Measurements from ENCODE around the gene CPEB3.
"Not testable (repeated sequence)": the region's sequence is repeated elsewhere in the genome, so short reads cannot be mapped to it uniquely, and the experiment has no call there.

The CPEB3 gene

DNA sequence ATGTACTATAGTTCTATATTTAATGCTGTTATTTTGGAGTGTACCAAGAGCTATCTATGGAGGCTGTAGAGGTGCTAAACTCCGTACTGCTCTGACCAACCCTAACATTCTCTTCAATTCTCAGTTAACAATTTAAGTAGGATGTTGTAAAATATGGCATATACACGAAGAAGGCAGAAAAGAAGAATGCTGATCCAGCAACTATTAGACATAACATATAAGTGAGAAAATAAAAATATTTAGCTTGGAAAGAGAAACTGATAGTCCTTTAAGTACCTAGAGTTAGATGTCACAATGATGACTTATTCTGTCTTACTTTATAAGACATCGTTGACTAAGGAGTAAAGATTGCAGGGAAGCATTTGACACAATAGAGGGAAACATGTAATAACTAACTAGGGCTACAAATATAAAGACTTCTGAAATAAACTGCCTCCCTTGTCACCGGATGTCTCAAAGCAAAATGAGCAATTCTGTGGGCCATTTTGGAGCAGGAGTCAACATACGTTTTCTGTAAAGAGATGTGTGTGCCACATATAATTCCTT, 159.5 kb downstream of the CPEB3 start:
- no peak for DNase-seq

DNA sequence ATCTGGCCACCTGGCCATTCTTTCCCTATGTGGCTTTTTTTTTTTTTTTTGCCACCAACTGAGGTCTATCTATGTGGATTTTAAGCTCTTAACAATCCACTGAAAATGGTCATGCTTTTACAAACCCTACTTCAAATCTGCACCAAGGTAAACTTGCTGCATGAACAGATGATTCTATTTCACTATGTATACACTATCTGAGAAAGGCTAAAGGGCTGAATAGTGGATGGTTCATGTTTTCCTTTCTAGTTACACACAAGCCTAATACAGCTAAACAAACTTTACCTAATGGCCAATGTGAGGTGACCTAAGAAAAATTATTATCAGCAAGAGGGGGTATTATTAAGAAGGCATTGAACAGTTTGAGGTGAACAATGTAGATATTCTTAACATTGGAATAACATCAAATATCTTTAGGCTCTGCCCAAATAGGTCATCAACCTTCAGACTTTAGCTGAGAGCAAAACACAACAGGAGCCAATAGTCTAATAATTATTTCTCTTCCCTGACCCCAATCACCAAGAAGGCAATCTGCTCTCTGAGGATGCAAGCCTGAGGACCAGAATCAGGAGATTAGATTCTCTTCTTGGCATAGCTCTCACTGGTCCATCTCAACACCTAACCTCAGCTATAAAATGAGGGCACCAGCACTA, 160.1 kb downstream of the CPEB3 start:
- no peak for DNase-seq

DNA sequence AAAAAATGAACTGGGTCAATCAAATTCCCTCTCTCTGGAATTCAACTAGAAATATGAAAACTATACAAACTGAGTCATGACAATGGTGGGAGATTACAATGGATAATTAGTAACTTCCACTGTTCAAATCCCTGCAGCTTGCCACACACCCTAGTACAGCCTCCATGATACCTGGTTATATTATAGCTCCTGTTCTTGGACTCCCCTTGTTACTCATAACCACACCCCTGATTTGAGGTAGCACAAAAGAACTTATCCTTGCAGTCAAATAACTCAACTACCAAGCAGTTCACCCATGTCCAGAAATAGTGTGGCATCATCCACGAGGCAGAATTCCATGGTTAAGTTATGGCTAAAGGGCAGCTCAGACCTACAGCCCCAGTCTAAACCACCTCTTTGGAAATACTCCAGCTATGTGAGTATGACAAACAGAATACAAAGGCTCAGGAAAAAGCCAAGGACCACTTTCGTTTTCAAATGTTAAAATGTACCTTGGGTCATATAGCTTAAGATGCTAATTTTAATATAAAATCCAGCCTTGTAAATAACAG, 164.7 kb downstream of the CPEB3 start:
- no peak for DNase-seq

DNA sequence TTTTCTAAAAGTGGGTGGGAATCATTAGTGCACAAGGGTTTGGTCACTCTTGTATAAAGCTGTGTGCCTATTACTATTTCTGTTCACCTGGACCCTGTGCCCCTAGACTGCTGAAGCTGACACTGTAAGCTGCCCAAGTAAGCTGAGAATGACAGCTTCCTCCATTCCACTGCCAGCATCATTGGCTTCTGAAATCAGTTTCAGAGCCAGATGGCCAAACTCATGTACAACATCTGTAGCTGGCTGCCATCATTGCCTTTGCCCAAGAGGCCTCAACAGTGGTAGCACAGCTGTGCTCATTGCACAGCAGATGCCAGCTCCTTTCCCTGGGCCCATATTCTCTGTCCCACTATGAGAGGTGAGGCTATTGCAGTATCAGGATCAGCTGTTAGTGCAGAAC, 165.7 kb downstream of the CPEB3 start:
- DNase-seq: no peak

DNA sequence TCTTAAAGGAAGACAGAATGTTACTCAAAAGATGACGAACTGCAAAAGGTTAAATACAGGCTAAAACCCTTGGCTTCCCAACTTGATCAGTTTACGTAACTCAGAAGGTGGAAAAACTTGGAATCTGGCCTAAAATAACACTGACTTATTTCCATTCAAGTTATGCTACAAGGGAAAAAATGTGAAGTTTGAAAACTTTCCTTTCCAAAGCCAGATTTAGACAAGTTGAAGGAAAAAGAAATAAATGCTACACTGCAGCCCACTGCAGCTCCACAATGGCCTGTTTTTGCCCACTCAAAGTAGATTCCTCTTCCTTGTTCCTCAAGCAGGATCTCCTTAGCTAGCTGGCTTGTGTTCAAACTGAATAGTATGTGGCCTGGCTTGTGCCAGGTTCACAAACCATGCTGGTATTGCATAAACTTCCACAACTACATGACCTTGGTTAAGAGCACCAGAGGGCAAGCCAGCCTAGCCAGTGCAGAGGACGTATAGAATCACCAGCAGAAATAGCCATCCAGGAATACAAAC, 166.2 kb downstream of the CPEB3 start:
- no peak for DNase-seq

DNA sequence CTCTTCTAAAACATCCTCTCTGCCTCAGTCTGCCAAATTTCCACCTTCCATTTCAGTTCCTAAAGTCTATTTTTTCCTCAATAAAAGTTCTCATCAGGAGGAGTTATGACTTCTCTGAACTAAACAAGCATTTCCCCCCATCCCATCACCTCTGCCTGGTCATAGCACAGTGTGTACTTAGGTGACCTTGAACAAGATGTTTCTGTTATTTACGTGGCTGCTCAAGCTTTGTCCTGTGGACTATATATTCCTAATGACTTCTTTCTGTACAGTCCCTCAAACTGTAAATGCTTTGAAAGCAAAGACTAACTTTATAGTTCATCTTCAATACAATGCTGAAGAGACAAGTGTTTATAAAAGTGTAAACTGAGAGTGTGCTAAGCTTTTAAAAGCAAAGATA, 166.9 kb downstream of the CPEB3 start:
- no peak for DNase-seq

DNA sequence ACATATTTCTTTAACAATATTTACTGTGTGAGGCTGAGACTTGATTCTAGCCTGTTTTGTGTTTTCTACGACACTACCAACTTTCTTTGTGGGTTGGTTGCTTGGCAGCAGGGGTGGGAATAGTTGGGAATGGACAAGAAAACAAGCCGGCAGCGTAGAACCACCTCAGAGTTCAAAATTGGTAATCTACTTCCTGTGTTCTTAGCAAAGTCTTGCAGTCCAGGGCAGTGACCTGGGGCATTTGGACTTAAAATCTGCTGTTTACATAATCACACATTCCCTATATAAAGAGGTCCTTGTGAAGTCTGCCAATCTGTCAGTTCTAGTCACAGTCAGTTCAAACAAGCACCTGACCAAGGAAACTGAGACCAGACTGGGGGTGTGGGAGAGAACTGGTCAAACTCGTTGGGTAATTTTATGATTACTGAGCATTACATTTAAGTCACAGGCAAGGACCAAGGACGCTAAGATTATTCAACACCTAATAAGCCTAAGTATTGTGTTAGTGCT, 167.9 kb downstream of the CPEB3 start:
- no peak for DNase-seq

DNA sequence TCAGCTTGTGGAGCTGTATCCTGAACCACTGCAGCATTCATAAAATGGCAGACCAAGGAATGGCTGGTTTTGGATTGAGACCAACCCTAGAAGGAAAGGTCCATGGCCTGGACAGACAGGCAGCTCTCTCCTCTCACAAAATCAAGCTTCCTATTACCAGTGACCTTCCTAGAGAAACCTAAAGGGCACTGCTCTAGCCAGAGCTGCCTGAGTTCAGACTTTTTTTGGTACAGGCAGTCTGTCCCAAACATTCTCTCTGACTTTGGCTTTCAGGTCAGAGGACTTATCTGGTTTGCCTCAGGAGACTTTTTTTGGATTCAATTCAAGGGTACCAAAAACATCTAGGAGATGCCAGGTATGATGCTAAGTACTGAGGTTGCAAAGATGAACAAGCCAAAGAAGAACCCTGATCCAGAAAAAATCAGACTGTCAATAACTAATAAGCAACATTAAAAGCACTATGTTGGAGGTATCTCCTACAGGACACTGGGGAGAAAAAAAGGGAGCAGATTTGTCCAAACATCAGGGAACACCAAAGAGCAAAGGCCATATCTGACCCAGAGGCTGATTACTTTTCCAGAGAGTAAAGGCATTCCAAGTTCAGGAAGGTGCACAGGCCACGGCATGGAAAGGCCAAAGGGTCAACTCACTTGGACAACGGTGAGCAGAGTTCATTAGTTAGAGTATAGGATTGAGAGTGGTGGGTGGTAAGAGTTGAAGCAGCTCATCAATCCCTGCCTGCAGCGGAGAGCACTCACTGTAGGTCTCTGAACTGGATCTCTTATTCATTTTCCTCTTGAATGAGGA, 169.0 kb downstream of the CPEB3 start:
- no peak for DNase-seq

DNA sequence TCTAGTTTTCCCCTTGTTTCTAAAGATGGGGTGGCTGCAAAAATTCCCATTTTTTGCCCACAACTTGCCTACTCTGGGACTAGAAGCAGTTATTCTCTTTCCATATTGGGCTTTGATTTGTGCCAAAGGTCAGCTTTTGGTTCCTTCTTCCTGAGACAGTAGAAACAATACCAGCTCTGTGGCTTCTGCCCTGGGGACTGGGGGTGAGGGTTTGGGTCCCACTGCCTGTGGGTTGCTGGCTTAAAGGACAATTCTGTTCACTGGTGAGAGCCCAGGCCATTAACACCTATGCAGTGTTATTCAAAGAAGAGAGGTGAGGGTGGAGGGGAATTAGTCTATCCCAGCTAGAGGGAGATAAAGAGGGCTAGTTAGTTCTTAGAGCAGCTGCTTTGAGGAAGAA, 171.5 kb downstream of the CPEB3 start:
- DNase-seq: no peak

DNA sequence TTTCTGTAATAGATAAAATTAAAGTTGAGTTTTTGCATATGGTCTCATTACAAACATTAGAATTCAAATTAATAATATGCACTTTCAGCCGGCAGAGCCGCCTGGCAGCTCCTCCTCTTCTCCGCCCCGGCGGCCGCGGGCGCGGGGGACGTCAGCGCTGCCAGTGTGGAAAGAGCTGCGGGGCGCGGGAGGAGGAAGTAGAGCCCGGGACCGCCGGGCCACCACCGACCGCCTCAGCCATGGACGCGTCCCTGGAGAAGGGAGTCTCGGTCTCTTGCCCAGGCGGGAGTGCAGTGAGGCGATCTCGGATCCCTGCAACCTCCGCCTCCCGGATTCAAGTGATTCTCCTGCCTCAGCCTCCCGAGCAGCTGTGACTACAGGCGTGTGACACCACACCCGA, 176.0 kb downstream of the CPEB3 start:
- not testable (repeated sequence) for DNase-seq

DNA sequence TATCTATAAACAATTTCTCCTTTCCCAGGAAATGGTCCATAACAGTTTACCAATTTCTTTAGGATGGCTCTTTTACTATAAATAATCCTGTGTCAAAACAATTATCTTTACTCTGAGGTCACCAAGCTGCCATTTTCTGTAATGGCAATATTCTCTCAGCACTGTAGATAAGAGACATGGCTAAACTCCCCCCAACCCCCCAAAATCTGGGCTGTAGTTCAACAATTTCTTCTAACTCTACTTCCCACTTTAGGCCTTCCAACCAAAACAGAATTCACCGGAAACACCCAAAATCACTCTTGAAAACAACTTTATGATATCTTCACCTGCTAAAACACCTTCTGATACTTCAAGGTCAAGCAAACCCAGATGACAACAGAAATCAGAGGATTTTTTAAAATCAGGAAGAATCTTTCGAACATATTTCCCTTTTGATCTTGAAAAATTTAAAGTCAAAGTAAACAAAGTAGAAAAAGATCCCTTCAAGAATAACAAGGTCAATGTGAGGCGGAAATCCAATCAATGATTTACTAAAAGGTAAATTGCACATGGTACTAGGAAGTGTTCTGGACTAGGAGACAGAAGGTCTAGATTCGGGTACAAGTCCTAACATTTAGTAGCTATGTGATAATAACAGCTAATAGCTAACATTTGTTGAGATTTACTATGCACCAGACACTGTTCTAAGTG, 176.8 kb downstream of the CPEB3 start:
- DNase-seq: no peak

DNA sequence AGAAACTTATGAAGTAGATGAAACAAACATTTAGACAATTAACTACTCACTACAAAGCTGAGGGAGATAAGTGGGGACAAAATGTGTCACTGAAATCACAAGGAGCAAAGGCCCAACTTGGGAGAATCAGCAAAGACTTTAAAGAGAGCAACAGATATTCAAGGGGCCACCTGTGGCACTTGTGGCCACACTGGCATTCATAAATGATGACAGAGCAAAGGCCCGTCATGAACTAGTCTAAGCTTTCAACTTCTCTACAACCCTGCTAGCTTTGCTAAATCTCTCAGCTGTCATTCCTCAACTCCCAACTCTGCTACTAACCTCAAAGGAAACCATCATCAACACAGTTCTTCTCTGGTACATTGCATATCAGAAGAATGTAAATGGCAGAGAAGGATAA, 178.4 kb downstream of the CPEB3 start:
- no peak for DNase-seq

DNA sequence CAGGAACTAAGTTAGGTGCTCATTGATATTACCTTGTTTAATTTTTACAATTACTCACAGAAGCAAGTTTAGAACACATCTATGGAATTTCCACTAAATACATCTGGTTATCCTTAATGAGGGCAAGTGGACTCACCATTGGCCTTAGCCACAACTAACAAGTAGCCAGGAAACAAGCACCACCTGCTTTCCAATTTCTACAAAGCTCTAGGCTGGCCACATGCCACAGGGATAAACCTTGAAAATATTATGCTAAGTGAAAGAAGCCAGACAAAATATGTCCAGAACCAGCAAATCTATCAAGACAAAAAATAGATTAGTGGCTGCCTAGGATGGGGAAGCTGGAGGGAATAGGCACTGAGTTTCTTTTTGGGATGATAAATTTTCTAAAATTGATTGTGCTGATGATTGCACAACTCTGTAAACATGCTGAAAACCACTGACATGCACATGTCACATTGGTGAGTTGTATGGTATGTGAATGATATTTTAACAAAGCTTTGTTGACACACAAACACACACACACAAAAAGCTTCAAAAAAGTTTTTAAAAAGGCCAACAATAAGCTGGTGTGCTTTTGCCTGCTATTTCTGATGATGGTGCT, 179.4 kb downstream of the CPEB3 start:
- no peak for DNase-seq

DNA sequence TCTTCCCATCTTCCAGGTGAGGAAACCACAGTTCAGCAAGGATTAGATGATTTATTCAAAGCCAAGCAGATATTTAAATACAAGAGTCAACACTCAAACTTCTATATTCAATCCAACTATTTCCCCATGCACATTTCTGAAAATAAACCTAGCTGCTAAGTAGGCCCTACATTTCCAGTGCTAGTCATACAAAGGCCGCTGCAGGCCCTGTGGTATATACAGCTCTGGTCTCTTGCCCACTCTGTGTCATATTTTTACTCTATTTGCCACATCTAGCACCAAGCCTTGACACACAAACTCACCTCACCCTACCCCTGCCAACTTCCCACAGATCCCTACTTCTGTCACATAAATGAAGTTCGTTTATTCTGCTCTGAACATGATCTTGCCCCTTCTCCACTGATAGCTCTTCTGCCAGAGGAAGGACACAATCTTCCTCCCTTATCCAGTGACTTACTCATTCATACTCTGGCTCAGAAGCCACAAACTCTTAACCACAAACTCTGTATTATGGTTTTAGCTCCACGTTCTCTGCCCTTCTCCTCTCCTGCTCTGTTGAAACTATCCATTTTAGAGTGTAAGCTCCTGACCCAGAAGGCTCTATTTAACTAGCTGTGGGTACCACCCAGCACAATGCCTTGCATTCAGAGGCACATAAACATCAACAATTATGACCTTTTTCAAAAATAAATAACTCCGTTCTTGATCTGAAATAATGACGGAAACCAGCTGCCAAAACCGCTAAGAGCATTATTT, 180.7 kb downstream of the CPEB3 start:
- DNase-seq: no peak

DNA sequence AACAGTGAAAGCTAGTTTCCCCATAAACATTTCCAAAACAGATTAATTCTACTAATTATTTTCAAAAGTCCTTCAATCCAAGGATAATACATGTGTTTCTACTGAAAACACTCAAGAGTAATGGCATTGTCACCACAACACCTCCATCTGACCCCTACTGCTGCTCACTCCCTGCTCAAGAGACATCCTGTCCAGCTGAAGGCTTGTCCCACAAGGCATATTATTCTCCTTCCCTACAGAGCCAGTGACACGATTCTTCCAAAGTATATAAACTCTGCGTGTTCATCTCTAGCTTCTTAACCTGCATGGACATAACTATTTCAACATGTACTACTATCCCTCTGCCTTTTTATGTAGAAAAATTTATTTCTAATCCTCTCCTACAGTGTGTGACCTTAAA, 182.1 kb downstream of the CPEB3 start:
- DNase-seq: no peak

DNA sequence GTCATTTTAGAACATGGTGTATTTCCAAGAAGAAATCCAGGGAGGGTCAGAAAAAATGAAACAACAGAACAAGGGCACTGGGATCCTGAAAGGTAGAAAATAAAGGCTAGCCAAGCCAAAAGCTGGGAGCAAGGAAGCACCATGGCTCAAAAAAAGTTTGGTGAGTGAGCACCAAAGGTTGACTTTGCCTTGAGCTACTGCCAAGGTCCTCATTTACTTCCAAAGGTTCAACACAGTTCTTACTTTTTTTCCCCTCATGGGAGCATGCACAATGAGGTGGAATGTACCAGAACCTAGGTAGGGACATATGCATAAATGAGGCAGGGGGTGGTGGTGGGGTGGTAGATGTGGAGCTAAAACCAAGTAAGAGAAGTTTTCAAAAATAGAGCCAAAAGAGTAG, 182.8 kb downstream of the CPEB3 start:
- no peak for DNase-seq

DNA sequence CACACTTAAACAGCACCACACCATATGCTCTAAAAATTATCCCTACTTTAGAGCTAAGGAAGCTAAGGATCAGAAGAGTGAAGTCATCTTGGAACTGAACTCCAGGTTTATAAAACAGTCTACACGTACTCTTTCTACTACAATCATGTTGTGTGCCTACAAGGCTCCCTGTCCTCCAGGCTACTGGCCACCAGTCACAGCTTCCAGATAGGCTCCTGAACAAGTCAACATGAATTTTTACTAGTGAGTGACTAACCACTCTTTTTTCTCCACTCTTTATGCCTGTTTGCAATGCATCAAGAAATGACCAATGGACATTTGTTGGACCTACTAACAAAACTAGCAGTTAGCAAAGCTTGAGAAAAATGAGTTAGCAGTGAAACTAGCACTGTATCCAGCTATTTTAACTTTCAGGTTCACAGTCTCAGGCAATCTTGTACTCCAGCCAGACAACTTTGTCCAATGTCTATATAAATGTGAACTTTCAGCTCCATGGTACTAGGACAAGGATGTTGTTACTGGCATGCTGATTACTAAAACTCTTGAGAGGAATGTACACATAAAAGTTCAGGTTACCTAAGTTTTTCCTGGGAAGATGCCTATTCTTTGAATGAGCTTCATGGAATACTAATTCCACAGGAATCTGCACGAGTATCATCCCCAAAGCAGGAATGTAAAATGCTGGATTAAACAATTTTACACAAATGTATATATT, 187.3 kb downstream of the CPEB3 start:
- no peak for DNase-seq

DNA sequence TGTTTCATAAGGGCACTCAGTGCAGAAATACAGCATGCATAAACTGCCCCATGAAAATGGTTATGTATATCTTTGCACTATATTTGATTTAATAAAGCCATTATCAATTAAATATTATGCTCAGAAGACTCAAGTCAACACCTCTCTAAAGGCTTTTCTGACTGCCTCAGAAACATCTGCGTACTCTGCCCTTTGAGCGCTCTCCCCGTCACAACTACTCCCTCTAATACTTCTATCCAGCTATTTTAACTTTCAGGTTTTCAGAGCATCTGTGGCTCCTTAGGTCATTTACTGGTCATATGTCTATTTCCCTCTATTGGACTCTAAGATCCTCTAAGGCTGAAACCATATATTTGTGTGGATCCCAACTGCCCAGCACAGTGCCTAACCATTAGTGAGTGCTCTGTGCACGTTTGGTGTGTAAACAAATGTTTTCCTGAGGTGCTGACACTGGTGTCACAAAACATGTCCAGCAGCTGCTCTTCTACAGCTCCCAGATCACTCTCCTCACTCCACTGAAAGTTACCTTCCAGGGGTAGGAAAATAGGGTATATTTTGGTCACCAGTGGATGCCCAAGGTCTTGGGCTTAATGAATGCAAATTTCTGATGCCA, 188.2 kb downstream of the CPEB3 start:
- DNase-seq: no peak

DNA sequence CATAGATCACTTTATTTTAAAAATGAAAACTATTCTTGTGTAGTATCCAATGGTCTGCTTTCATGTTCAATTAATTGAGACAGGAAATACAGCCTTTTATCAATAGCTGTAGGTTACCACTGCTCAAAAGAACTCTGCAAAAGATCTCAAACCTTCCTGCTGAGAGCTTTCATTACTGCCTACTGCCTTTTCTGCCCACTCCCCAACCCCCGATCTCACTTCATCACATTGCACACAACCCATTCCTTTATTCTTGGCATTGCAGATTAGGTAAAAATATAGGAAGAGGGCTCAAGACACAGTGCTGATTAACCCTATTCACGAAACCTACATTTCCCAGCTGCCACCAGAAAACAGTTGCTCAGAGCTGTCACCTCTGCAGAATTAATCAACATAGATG, 195.9 kb downstream of the CPEB3 start:
- no peak for DNase-seq

DNA sequence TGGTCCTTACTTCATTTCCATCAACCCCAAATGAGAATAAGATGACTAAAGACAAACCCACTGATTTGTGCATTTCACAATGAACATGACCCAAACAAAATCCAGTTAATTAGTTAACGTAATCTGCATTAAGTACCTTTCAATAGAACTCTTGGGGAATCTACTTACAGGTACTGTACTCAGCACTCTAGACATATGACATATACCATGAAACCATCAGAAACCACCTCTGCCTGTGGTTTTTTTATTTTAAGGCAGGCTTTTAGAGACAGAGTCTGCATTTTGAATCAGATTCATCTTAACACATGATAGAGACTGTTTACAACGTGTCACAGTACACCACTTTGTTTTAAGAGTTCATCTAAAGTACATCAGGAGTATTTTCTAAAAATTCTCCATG, 198.9 kb downstream of the CPEB3 start:
- no peak for DNase-seq
